GM11168 (cell line): Measurements from ENCODE around the gene TMEM250.

Experiments
- in situ Hi-C: fragments of 300-500 bp; cut with MboI; formaldehyde crosslinking; loops from one replicate; pipeline ENCODE4 v1.12.0; 2022; ENCODE audit warnings: low sequenced_read_pairs; ENCODE audit not compliant: unreplicated experiment

TMEM250 gene

DNA sequence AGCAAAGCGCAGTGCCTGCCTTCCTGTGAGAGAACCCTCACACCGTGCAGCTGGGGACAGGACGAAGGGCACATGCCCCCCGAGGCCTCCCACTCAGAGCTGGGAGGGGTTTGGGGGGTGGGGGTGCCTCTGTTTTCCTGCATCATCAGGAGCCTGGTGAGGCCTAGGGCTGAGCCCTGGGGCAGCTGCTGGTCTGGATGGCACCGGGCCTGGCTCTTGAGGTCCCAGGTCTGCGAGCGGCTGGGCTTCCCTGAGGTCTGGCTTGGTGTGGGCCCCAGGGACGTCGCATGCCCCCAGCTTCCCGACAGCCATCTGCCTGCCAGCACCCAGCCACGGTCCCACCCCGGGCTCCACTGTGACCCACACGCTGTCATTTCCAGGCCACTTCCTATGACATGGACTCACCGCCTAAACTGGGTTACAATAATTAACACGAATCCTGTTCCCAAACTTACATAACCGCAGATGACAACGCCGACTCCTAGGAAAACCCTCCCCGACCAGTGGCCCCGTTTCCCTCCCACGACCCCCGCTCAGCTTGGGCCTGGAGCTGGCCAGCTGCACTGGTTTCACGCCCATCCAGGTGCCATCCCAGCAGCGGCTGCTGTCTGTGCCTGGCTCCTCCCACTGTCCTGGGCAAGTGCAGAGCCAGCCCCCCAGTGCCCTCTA, 32.3 kb downstream of the TMEM250 start:
- in situ Hi-C loops, result no loop called here

DNA sequence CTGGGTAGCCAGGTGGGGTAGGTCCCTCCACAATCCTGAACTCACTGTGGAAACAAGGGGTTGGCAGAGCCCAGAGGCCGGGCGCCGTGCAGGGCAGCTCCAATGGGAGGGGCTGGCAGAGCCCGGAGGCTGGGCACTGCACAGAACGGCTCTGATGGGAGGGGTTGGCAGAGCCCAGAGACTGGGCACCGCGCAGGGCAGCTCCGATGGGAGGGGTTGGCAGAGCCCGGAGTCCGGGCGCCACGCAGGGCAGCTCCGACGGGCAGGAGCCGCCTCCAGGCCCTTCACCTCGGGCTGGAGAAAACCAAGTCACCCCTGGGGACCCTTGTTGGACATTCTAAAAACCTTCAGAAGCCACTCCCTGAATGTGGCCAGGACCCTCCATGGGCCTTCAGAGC, 32.9 kb downstream of the TMEM250 start:
- in situ Hi-C loops, result no loop called here

DNA sequence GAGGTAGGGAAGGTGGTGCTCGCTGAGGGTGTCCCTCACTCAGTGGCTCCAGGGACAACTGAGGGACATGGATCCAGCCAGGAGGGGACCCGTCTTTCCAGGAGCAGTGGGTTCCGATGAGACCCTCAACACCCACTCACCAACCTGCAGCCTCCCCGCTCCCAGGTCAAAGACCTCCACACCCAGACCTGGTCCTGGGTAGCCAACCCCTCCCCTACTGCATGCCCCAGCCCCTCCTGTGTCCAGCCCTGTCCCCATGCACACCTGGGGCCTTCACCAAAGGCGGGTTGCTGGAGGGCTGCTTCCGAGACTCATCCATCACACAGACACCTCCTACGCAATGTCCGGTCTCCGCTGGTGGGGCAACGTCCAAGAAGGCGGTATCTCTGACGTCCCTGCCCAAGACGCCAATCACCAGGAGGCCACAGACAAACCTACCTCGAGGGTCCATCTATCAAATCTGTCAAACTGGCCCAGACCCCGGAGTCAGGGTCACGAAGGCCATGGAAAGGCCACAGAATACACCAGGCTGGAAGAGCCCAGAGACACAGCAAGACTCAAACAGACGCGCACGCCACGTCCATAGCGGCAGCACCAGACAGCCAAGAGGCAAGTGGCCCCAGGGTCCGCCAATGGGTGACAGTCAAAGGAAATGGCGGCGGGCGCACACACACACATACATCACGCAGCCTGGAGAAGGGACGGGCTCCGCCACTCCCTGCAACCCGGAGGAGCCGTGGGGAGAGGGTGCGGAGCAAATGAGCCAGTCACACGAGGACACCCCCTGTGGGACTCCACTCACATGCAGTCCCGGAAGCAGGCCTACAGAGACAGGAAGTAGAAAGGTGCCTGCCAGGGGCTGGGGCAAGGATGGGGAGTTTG, 34.4 kb downstream of the TMEM250 start:
- in situ Hi-C loops, result no loop called here

DNA sequence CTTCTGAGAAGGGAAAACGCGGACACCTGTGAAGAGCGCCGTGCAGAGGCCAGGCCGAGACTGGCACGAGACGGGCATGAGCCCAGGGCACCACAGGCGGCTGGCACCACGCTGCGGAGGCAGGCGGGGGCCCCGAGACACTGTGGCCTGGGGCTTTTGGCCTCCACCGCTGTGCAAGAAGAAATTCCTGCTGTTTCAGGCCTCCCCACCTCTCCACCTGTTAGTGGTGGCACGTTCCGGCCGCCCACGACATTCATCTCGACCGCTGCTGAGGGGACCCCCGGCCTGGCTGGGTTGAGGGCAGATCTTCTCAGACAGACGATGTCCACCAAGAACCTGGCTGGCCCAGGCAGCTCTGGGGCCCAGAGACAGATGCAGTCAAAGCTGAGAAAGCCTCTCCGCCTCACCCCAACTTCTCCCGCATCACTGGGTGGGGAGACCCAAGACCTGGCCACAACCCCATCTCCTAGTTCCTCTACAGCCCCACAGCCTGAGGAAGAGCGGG, 35.1 kb downstream of the TMEM250 start:
- in situ Hi-C loops, result no loop called here

DNA sequence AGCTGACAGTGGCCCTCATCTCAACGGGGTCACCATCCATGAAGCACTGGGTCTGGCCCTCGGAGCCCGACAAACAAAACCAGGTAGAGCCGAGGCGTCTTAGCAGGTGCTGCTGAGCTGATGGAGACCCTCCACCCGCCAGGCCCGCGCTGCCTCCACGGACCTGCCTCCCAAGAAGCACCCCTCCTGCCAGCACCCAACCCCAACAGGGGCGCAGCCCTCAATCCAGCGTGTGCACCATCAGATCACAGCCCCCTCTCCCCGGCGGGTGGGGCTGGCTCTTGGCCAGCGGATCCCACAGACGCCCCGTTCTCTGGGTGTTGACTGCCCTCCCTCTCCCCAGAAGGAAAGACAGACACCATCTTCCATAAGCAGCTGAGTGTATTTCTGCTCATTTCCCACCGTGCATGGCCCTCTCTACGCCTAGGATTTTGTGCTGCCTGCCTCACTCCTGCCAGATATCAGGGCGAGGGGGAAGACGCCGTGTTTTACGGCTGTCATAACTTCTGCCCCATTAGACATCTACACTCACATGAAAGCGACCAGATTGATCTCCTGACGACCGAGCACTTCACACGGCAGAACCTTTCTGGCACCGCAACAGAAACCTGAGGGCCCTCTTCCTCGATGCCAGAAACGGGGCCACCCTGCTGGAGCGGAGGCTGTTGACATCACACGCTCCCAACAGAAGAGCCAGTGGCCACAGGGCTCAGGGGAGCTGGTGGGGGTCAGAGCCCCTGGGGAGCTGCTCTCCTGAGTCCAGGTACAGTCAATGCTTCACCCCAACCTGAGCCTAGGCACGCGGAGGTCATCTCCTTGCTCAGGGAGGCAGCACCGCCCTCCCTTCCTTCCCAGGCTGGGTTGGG, 35.9 kb downstream of the TMEM250 start:
- in situ Hi-C loops, result no loop called here

DNA sequence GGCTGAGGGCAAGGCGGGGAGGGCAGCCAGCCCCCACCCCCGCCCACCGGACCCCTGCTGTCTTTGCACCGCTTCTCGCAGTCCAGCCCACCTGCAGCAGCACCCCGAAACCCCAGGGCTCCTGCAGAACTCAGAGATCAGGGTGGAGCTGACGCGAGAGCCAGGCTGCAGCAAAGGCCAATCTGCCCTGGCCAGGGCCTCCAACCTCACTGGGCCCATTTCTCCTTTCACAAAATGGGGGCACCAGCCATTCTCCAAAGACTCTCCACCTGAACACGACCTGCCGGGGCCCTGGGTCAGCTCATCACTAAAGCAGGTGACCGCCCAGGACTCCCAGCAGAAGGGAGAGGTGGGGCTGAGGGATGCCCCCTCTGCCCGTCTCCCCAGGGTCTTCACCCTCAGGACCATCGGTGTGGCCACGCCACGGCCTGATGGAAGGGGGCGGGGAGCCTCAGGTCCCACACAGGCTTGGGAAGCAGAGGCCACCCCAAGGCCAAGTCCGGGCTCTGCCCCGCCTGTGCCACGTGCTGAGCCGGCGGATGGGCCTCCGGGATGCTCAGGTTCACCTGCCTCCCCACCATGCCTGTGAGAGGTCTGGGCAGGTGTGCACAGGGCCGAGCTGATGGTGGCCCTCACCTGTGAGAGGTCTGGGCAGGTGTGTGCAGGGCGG, 36.7 kb downstream of the TMEM250 start:
- in situ Hi-C loops, result no loop called here

DNA sequence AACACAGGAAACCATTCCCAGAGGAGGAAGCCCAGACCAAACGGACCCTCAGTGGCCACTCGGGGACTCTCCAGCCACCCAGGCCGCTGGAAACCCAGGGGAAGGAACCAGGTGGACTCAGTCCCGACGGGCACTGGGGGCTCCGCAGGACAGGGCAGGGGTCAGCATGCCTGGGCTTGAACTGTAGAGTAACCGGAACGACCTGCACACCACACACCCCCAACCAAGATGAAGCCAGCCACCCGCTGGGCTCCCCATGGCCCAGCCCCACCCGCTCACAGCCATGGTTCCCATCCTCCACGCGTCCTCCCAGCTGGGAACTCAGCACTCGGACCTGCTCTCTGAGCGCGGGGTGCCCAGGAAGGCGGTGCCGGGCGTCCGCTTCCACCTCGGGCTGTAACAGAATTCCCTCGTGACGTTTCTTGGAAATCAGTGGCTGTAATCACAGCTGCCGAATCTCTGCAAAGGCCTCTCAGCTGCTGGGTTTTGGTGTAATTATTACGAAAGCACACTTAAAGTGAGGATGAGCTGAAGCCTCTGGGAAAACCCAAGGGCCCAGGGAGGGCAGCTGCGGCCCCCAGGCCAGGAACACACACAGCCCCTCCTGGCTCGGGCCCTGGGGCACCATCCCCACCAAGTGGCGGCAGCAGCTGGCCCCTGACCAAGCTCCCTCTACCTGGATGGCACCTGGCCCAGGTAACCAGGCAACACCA, 37.4 kb downstream of the TMEM250 start:
- in situ Hi-C loops, result no loop called here

DNA sequence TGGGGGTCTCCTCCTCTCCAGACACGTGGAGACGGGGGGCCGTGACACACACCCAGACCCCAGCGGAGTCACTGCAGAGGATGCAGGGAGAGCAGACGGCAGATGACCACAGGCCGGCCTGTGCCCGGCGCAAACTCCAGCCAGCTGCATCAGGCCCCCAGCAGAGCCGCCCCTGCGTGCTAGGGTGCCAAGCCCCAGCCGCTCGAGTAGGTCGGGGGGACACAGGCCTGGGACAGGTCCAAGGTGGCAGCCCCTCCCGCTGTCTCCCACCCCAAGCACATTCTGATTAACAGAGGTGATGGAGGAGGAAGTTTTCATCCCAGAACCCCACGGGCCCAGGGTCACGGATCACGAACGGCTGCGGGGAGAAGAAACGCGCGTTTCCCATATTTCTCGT, 38.0 kb downstream of the TMEM250 start:
- in situ Hi-C loops, result no loop called here

DNA sequence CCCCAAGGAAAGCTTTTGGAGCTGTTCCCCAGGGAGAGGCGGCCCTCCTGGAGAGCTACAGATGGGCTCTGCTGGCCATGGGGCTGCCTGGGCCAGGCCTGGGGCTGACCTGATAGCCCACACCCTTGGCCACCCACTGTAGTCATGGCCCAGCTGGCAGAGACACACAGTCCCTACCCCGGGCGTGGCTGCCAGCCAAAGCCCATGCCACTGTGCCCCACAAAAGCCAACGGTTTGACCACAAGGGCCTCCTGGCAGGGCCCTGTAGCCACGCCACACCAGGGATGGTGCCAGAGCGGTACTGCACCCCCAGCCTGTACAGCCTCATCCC, 38.8 kb downstream of the TMEM250 start:
- in situ Hi-C loops, result no loop called here

DNA sequence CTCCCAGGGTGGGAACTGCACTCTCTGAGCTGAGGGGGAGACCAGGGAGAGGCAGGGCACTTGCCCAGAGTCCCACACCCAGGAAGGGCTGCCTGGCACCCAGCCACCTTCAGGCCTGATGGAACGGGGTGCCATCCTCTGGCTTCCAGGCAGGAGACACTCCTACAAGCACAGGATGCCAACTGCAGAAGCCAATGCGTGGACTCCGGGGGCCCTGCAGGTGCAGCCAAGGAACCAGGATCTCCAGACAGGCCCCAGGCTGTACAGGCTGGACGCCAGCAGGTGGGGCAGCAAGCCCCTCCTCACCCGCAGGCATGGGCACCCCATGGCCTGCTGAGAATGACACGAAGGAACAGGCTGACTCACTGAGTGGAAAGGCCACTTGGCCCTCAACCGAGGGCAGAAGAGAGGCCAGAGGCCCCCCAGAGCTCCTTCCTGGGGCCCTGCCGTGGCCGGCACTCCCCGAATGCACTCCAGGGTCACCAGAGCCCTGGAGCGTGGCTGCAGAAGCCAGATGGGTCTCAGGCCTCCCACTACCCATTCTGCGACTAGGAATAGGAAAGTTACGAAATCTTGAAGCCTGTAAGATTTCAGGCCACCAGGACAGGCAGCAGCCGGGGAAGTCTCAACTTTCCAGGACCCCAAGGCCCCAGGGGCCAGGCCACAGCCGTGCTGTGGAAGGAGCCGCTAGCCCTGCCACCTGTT, 39.3 kb downstream of the TMEM250 start:
- in situ Hi-C loops, result no loop called here

DNA sequence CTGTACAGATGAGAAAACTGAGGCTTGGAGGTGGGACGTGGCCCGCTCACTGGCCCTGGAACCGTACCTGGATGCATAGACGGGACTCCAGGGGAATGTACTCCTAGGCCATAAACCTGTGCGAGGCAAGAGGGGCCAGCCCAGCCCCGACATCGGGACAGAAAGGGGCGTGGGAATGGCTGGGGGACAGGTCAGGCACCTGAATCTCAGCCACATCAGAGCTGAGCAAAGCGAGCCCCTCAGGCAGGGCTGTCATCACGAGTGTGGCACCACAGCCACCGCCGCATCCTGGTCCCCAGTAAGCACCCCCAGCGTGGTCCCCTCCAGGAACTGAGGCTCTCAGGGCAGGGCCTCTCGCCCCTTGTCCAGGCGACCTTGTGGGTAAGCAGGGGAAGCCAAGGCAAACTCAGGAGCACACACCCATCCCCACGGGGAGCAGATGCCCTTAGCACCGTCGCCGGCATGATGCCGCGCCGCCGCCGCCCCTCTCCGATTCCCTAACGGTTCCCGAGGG, 40.1 kb downstream of the TMEM250 start:
- in situ Hi-C loops, result no loop called here

DNA sequence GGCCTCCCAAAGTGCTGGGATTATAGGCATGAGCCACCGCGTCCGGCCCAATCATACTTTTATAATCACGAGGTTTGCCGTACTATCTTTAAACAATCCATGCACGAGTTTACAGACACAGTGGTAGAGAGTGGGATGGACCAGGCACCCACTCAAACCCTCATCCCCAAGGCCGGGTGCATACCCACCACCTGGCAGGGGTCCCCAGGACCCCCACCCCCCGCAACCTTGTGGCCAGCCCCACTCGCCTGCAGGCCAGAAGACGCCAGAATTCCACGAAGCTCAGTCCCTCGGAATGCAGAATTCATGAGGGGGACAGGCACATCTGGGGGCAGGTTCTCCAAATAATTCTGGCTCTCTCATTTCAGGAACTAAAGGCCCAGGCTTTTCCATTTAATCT, 40.7 kb downstream of the TMEM250 start:
- in situ Hi-C loops, result no loop called here

DNA sequence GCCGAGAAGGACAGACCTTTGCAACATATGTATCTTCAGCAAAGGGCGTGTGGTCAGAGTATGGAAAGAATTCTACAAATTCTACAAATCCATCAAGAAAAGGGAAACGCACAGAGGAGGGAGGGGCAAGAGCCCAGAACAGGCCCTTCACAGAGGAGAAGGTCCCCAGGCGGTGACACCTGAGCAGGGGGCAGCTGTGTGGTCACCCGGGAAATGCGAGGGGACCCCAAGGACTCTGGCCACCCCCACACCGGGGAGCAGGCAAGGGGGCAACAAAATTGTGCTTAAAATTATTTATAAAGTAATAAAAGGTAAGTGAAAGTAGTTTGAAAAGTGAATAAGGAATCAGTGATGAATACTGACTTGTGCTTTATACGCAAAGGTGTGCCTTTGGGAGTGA, 41.2 kb downstream of the TMEM250 start:
- in situ Hi-C loops, result no loop called here

DNA sequence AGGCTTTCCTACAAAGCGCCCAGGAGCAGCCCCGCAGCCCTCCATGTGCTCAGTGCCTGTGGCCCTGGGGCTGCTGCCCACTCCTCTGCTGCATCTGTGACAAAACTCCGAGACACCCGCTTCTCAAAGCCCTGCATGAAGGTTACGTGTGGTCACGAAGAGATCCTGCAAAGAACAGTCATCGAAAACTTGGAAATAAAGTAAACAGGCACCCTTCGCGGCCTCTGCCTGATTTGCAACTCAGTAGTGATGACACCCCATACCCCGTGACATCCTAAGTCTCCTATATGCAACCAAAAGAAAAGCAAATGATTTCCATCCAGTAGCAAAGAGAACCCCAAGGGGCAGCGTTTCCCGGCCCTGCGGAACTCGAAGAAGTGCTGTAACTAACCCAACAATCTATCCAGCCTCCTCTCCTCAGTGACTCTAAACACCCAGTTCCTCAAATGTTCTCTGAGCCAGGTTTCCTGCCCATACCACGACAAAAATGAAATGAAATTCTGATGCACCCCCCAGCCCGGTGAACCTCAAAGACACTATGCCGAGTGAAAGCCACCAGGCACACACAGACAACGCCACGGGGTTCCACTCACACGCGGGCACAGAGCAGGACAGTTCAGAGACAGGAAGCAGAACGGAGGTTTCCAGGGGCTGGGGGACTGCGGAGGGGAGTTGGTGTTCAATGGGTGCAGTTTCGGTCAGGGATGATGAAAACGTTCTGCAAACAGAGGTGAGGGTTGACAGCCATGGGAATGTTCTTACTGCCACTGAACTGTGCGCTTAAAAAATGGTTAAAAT, 42.6 kb downstream of the TMEM250 start:
- in situ Hi-C loops, result no loop called here

DNA sequence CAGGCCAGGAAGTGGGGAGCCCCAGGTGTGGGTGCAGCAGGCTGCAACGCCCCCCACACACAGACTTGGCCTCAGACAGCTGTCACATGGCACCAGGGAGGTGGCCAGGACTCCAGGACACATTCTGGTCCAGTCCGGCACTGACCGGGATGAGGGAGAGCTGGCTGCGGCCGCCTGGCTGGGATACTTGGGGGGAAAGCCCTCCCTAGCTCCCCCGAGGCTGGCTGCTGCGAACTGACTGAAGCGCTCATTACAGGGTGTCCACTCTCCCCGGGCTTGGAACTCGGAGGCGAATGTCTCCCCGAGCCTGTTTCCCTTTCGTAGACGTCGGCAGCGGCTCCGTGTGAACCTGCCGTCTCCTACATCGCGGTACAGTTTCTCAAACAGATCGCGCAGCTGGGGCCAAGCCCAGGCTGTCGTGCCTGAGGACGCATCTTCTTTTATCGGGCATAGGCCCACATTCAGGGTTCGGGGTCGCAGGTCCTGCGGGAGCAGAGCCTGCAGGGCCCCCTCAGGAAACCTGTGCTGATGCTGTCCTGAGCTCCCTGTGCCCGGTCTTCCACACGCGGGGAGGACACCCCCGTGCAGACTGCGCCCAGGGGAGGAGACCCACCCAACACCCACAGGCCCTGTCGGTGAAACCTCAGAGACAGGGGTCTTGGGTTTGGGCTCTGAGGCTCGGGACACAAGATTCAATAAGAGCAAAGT, 43.4 kb downstream of the TMEM250 start:
- in situ Hi-C loops, result no loop called here

DNA sequence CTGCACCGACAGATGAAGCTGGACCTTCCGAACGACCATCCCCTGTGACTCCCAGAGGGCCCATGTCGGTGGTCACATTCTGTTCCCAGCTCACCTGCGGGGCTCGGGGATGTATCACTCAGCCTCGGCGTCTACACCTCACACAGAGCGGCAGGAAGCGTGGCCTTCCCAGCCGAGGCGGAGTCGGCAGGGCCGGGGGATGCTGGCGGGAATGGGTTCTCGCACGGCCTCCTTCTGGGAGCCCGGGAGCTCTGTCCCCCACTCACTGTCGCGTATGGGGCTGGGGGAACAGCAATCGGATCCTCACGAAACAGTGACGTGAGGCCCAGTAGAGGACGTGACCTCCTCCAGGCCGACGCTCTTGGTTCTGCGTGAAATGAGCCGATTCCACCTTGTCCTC, 44.0 kb downstream of the TMEM250 start:
- in situ Hi-C loops, result no loop called here
